Psoas muscle (tissue), 8 donors: ENCODE measurements around the gene LIMA1. TPM values are rescaled to one million over a fixed set of nuclear protein-coding genes. Genes with fewer than 3 reads are reported as not detected.

Experiments used
- ATAC-seq, 4 donors: fragments of 200-7000 bp; cut with Tn5 transposase; one replicate each; pipeline ENCODE4 v1.9.1; 2020; ENCODE audit warnings: moderate library complexity in 3 of 4, mild to moderate bottlenecking in 2 of 4
- DNase-seq, 2 donors: peaks; one replicate each; pipeline ENCODE4 v3.0.0-alpha.2; 2020
- H3K27ac ChIP-seq: fragments of 200-600 bp; one replicate; pipeline ENCODE4 v1.8.0; 2022
- H3K27me3 ChIP-seq, 3 donors: fragments of 200-600 bp in 1 of 3; one replicate each; pipeline versions ENCODE4 v1.6.1 to v1.8.0; 2013 to 2022; ENCODE audit warnings: low read length in 2 of 3, mild to moderate bottlenecking in 2 of 3, moderate library complexity in 1 of 3; ENCODE audit not compliant: insufficient read depth in 3 of 3
- H3K36me3 ChIP-seq, 2 donors: fragments of 200-600 bp in 1 of 2; one replicate each; pipeline versions ENCODE4 v1.6.1 to v1.8.0; 2013 to 2022; ENCODE audit warnings: low read depth in 1 of 2, mild to moderate bottlenecking in 1 of 2, moderate library complexity in 1 of 2; ENCODE audit not compliant: insufficient read depth in 1 of 2
- H3K4me1 ChIP-seq: fragments of 200-600 bp; one replicate; pipeline ENCODE4 v1.8.0; 2022
- H3K4me3 ChIP-seq: fragments of 200-600 bp; one replicate; pipeline ENCODE4 v1.8.0; 2022; ENCODE audit warnings: mild to moderate bottlenecking
- H3K9me3 ChIP-seq: fragments of 200-600 bp; one replicate; pipeline ENCODE4 v1.8.0; 2022
- CTCF ChIP-seq: fragments of 200-600 bp; IDR thresholded peaks from one replicate; pipeline ENCODE4 v1.8.0; 2022; ENCODE audit warnings: antibody characterized with exemption
- WGBS, 3 donors: extraction: QIAGEN DNeasy Blood & Tissue Kit; methylation state at CpG; one replicate each; pipeline versions ENCODE4 v1.1.6 to v1.1.7; 2013; 5-methylcytosine and 5-hydroxymethylcytosine counted together
- intact Hi-C, 2 donors: fragments of 100-400 bp; cut with DNase I; formaldehyde crosslinking; loops; one replicate each; pipeline versions ENCODE4 v1.11.0 to v1.14.2; 2022
- polyA plus RNA-seq, 3 donors: library from polyadenylated mRNA; stranded (reverse); fragments of 200-250 nt; gene quantifications; one replicate each; pipeline ENCODE4 v1.2.3, GENCODE V29; 2013
- total RNA-seq, 4 donors: library from RNA; stranded (reverse); fragmentation: NEBNext Ultra II Directional in 2 of 4; extraction: Animal tissue kit (Norgen Biotek cat#: 25700) in 2 of 4; gene quantifications; one replicate each; pipeline versions ENCODE4 v1.2.1 to v1.2.4, GENCODE V29; 2021 to 2023
- donor health status: healthy with polysubstance abuse.
- donor health status: DM: no; HTN: no; CAD: no; lungs with moderate emphysema.
- donor health status: Bipolar disorder and iron deficiency.
- donor health status: healthy.
- donor health status: DM: yes; HTN: yes; CAD: no.
- donor health status: DM: no; HTN: no; CAD: no.
- donor health status: DM: no; HTN: no; CAD: no.
- donor health status: DM: yes; HTN: yes; CAD: no.

LIMA1 gene
- total and polyA plus RNA-seq, 7 donors, result 5.6 to 25.3 (median 9.0) TPM

GRCh38 chr12:50181691-50182090 lies 101.6 kb downstream of the LIMA1 start:
- 92 to 94% (median 92%) methylated on average over 4 of the region's 4 CpGs for WGBS, 3 donors
- Histone ChIP-seq H3K4me3 (no peak overlapping the region), H3K27ac (no peak overlapping the region)

GRCh38 chr12:50175716-50176026 lies 107.6 kb downstream of the LIMA1 start:
- no peak for TF ChIP-seq CTCF
- H3K4me3 ChIP-seq, result no peak overlapping the region
- no peaks in the 10 kb centered on the region for H3K27me3 ChIP-seq
- no peak for ATAC-seq
- 40 to 50% (median 41%) methylated on average over 1 of the region's 1 CpG for WGBS, 3 donors
- H3K4me1 ChIP-seq, result no peaks in the 10 kb centered on the region
- peaks cover 9 to 51% of the 10 kb centered on the region in 2 donors for H3K36me3 ChIP-seq
- intact Hi-C loops, result loop anchor here (1.0 to 10.0 kb wide), 5 partner anchors 43 to 201 kb away; partner anchors contain the start of gene AQP6 (in 1 of the 2)
- no peaks in the 10 kb centered on the region for H3K9me3 ChIP-seq
- no peak for DNase-seq
- no peak overlapping the region for H3K27ac ChIP-seq

More at GRCh38 chr12:50181691-50182090, 101.6 kb downstream of the LIMA1 start:
- H3K27me3 ChIP-seq, result no peaks in the 10 kb centered on the region
- no peaks in the 10 kb centered on the region for H3K9me3 ChIP-seq
- no peak for TF ChIP-seq CTCF
- peaks cover 9% of the 10 kb centered on the region for H3K4me1 ChIP-seq
- intact Hi-C loops, result no loop called here
- H3K36me3 ChIP-seq, result peaks cover 9 to 59% of the 10 kb centered on the region in 2 donors
- no peak for ATAC-seq
- no peak for DNase-seq

- ATAC-seq (peak in 2 of 4 donors; percentile 48 to 76), DNase-seq (no peak)
- H3K27ac ChIP-seq, result no peak overlapping the region
Observed at GRCh38 chr12:50174971-50175715, 108.2 kb downstream of the LIMA1 start.

GRCh38 chr12:50167049-50167828 lies 116.1 kb downstream of the LIMA1 start, which contains the start of gene CERS5:
Gene CERS5 (minus strand): TSS chr12:50167369. CDS start chr12:50167297, 72 bp downstream.
- intact Hi-C loops, result loop anchor here (1.0 to 10.0 kb wide), 4 partner anchors 54 to 202 kb away; partner anchors contain the start of genes COX14 (in 2 of the 2), AQP5 (in 1 of the 2) and SMARCD1 (in 1 of the 2)
- Histone ChIP-seq H3K27ac (peak within 1 kb of the TSS; percentile 81), H3K27me3 (no peaks in the 10 kb centered on the region), H3K36me3 (no peaks in the 10 kb centered on the region), H3K9me3 (no peaks in the 10 kb centered on the region), H3K4me3 (peak within 1 kb of the TSS; percentile 89), H3K4me1 (no peaks in the 10 kb centered on the region)
- DNase-seq, result peak; percentile 99
- peak; percentile 99 for ATAC-seq
- WGBS, 3 donors, result 1% methylated on average over 47 to 70 of the region's 70 CpGs
- TF ChIP-seq CTCF, result peak; percentile 37

More at GRCh38 chr12:50174971-50175715, 108.2 kb downstream of the LIMA1 start:
- H3K9me3 ChIP-seq, result no peaks in the 10 kb centered on the region
- H3K4me1 ChIP-seq, result no peaks in the 10 kb centered on the region
- intact Hi-C loops, result loop anchor here (1.0 to 10.0 kb wide), 4 partner anchors 43 to 200 kb away; partner anchors contain the start of gene AQP6 (in 1 of the 2)
- peak; percentile 74 for TF ChIP-seq CTCF
- H3K27me3 ChIP-seq, result no peaks in the 10 kb centered on the region
- no peak overlapping the region for H3K4me3 ChIP-seq
- 61 to 66% (median 63%) methylated on average over 16 of the region's 16 CpGs for WGBS, 3 donors
- H3K36me3 ChIP-seq, result peaks cover 9 to 46% of the 10 kb centered on the region in 2 donors
